ENCODE measurements around the gene PPIA.
A peak's percentile ranks its signal among the peaks of the same experiment; 100 is the strongest.
"Not testable (repeated sequence)": the region's sequence is repeated elsewhere in the genome, so short reads cannot be mapped to it uniquely, and the experiment has no call there.

Gene PPIA

GRCh38 chr7:44843440-44843839 is 47.0 kb downstream of the PPIA start:
- not testable (repeated sequence) for DNase-seq

GRCh38 chr7:44845451-44845850 is 49.0 kb downstream of the PPIA start:
- no peak for DNase-seq

- DNase-seq = not testable (repeated sequence)
Measured at GRCh38 chr7:44846390-44846789, 49.9 kb downstream of the PPIA start.

DNA sequence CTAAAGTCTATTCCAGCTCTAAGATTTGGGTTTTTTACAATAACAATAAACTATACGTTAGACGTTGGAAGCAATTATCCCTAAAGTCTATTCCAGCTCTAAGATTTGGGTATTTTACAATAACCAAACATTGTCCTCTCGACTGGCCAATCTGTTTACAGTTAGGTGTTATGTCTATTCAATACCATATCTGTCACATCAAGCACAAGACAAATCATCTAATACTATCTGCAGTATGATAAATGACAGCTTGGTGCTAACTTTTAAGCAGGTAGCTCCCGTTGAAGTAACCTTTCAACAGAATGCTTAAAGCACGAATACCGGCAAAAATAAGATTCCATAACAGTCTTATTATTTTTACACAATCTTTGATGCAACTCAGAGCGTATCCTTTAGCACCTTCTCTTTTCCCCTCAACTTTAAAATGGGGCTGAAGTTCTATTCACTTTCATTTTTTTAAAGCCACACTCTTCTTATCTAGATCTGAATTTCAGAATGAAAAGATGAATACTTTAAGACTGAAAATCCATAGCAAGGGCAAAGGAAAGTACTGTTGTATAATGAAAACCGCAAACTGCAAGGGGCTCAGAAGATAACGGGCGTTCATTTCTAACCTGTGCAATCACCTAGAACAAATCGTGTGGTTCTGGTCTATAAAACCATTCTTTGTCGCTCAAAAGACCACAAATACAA is 50.5 kb downstream of the PPIA start:
- DNase-seq = no peak

GRCh38 chr7:44847509-44847919 is 51.0 kb downstream of the PPIA start:
- DNase-seq = peak; percentile 60

- DNase-seq = peak; percentile 100
Measured at GRCh38 chr7:44847920-44848634, 51.6 kb downstream of the PPIA start, which contains the start of gene H2AZ2. Gene H2AZ2, minus strand, starts transcription at chr7:44848087. Its CDS starts 116 bp downstream, at chr7:44847971.

DNA sequence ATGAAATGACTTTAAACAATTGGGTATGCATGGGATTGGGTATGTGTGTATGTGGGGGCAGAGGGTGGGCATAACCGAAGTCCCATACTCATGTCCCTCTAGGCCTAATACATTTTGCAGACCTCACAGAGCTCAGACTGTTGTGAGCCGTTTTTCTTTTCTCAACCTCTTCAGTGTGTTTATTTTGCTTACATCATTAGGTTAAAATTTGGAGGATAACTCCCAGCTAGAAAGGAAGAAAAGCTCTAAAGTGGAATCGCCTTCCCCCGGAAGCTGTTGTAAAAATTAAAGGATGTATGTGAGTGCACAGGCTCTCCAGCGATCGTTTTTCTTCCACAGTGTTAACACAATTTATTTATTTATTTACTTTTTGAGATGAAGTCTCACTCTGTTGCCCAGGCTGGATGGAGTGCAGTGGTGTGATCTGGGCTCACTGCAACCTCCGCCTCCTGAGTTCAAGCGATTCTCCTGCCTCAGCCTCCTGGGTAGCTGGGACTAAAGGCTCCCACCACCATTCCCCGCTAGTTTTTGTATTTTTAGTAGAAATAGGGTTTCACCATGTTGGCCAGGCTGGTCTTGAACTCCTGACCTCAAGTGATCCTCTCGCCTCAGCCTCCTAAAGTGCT is 52.9 kb downstream of the PPIA start:
- no peak for DNase-seq

DNA sequence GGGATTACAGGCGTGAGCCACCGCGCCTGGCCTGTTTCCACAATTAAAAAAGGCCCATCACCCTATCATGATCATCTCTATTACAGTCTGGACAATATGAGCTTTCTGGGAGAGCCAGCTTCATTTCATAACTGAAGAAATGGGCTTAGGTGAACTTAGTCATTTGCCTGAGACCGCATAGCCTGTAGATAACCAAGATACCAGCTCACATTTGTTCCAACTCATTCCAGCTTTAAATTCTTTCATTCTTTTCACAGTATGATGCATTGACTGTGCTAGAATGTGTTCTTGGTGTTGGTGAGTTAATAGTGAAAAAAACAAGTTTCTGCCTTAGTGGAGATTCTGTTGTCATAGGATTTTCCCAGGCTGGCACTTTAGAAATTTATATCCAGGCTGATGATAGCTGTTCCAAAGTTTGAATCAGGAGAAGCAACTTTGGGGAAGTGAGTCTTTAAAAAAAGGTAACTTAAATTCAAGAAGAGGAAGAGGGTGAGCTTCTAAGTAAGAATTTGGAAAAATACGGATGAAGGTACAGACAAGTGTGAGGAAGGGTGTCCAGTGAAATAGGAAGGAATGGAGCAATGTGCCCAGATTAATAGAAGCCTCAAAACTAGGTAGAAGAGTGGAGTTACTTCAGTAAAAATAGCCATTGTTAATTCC is 53.5 kb downstream of the PPIA start:
- DNase-seq = no peak

GRCh38 chr7:44852590-44852989 is 56.1 kb downstream of the PPIA start:
- DNase-seq = no peak

Measured in NCI-H2107 (cell line).